KG1 (cell line): ENCODE measurements around the gene SPIN2A.
"Not testable (repeated sequence)": the region's sequence is repeated elsewhere in the genome, so short reads cannot be mapped to it uniquely, and the experiment has no call there.

ENCODE experiments used
- DNase-seq: peaks from one replicate; lab custom pipeline; 2025; lab: John Stamatoyannopoulos, UW

The SPIN2A gene

DNA sequence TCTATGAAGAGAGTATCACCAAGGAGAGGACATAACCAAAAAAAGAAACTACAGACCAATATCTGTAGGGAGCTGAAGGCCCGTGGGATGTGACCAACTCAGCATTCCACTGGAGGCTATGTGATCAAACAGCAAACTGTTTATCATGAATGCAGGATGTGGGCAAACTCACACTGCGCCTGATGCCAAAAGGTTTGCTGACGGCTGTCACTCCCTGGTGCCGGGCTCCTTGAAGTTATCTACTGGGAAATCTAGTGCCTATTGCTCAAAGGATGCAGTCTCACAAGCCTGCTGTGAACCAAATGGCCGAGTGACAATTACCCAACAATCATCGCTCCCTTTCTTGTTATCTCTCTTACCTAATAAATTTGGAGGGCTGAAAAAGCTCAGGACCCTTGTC, 34.3 kb downstream of the SPIN2A start:
- not testable (repeated sequence) for DNase-seq
